MCF 10A (cell line): ENCODE measurements around the gene SNRNP70. TPM values are rescaled to one million over a fixed set of nuclear protein-coding genes. Genes with fewer than 3 reads are reported as not detected.
A peak's percentile ranks its signal among the peaks of the same experiment; 100 is the strongest.

Source experiments
- BruUV-seq: library from RNA; stranded (reverse); fragments of 400-500 nt; replicated peaks from 2 replicates; lab custom pipeline; 2021; lab: Mats Ljungman, UMichigan
- CTCF ChIA-PET: fragments of 300-600 bp; sonication (Branson Sonifier 250); formaldehyde crosslinking; extraction: SDS; loops from one replicate; lab custom pipeline; 2021; ENCODE audit warnings: antibody characterized with exemption, inconsistent platforms; lab: Yijun Ruan, JAX
- POLR2A ChIA-PET: fragments of 300-600, 350-650 bp; sonication (Branson Sonifier 250); formaldehyde crosslinking; extraction: SDS; loops from one replicate; lab custom pipeline; 2020; ENCODE audit warnings: antibody characterized with exemption, inconsistent platforms; lab: Yijun Ruan, JAX
- DNase-seq: peaks from one replicate; pipeline ENCODE4 v3.0.0-alpha.2; 2018; ENCODE audit not compliant: unreplicated experiment
- H3K27ac Mint-ChIP-seq: one replicate; pipeline ENCODE4 v1.8.0; 2022; ENCODE audit warnings: mild to moderate bottlenecking, low read depth, mixed read lengths; ENCODE audit not compliant: unreplicated experiment
- H3K27me3 Mint-ChIP-seq: one replicate; pipeline ENCODE4 v1.8.0; 2022; ENCODE audit warnings: mixed read lengths; ENCODE audit not compliant: insufficient read depth, unreplicated experiment
- H3K36me3 Mint-ChIP-seq: one replicate; pipeline ENCODE4 v1.8.0; 2022; ENCODE audit warnings: mild to moderate bottlenecking, moderate library complexity, mixed read lengths; ENCODE audit not compliant: insufficient read depth, unreplicated experiment
- H3K4me1 Mint-ChIP-seq: one replicate; pipeline ENCODE4 v1.8.0; 2022; ENCODE audit warnings: mixed read lengths; ENCODE audit not compliant: insufficient read depth, unreplicated experiment
- H3K4me3 Mint-ChIP-seq: one replicate; pipeline ENCODE4 v1.8.0; 2022; ENCODE audit warnings: mild to moderate bottlenecking, moderate library complexity, mixed read lengths; ENCODE audit not compliant: unreplicated experiment
- H3K9me3 Mint-ChIP-seq: one replicate; pipeline ENCODE4 v1.8.0; 2022; ENCODE audit warnings: mixed read lengths; ENCODE audit not compliant: unreplicated experiment
- CTCF ChIP-seq: fragments of 200-600 bp; IDR thresholded peaks from one replicate; pipeline ENCODE4 v1.8.0; 2022; ENCODE audit warnings: antibody characterized with exemption, mild to moderate bottlenecking; ENCODE audit not compliant: unreplicated experiment
- intact Hi-C: fragments of 100-400 bp; cut with micrococcal nuclease; formaldehyde crosslinking; loops from 2 replicates; pipeline ENCODE4 v1.14.1; 2022
- total RNA-seq: library from RNA; stranded (reverse); gene quantifications from 2 replicates; pipeline ENCODE4 v1.2.3, GENCODE V29; 2022

SNRNP70 gene
- total RNA-seq, 1 experiment from 2014 or later = 199 TPM

GRCh38 chr19:49155820-49156346, 70.6 kb downstream of the SNRNP70 start:
- ChIA-PET POLR2A (no interaction called here), CTCF (no interaction called here)
- Mint-ChIP-seq H3K27me3 (no peaks in the 10 kb centered on the region), H3K36me3 (no peaks in the 10 kb centered on the region), H3K4me1 (peaks cover 12% of the 10 kb centered on the region), H3K9me3 (peaks cover 17% of the 10 kb centered on the region), H3K27ac (no peak overlapping the region), H3K4me3 (no peak overlapping the region)
- no TSS peak for BruUV-seq
- no peak for TF ChIP-seq CTCF
- intact Hi-C loops = loop anchor here (5.0 kb wide), 1 partner anchor 41 kb away; no protein-coding TSS in a partner anchor
- no peak for DNase-seq

- peaks cover 7% of the 10 kb centered on the region for H3K4me1 Mint-ChIP-seq
- peak within 1 kb of the TSS; percentile 36 for H3K27ac Mint-ChIP-seq
- H3K27me3 Mint-ChIP-seq = no peaks in the 10 kb centered on the region
- ChIA-PET CTCF (interaction anchor here (0.9 to 1.6 kb wide), 3 partner anchors 40 to 42 kb away, joined by 3 read pairs; no protein-coding TSS in a partner anchor), POLR2A (interaction anchor here (0.7 to 1.7 kb wide), 4 partner anchors 8 to 294 kb away, joined by 3 to 8 read pairs (median 4); partner anchors contain the start of gene LIN7B)
- intact Hi-C loops = loop anchor here (5.0 kb wide), 1 partner anchor 40 kb away; no protein-coding TSS in a partner anchor
- peaks cover 17% of the 10 kb centered on the region for H3K9me3 Mint-ChIP-seq
- no peaks in the 10 kb centered on the region for H3K36me3 Mint-ChIP-seq
- no TSS peak for BruUV-seq
- peak; percentile 88 for DNase-seq
- TF ChIP-seq CTCF = no peak
- H3K4me3 Mint-ChIP-seq = peak within 1 kb of the TSS; percentile 82
Measured at GRCh38 chr19:49157445-49158224, 72.4 kb downstream of the SNRNP70 start, which contains the start of gene TRPM4. Gene TRPM4 (plus strand): TSS chr19:49157792. CDS start chr19:49157867, 75 bp downstream.

Other genes with a start within 250 kb of the SNRNP70 start
- 0.26 and 0.32 TPM in 2 replicates for gene HSD17B14, start 249.0 kb upstream of the SNRNP70 start, total RNA-seq
- 10.1 and 11.9 TPM in 2 replicates for gene PLEKHA4, start 216.8 kb upstream of the SNRNP70 start, total RNA-seq
- 207 and 248 TPM in 2 replicates for gene PPP1R15A, start 213.0 kb upstream of the SNRNP70 start, total RNA-seq
- not detected in 2 replicates for gene TULP2, start 186.7 kb upstream of the SNRNP70 start, total RNA-seq
- 61.4 and 76.8 TPM in 2 replicates for gene NUCB1, start 185.1 kb upstream of the SNRNP70 start, total RNA-seq
- not detected in 2 replicates for gene DHDH, start 151.8 kb upstream of the SNRNP70 start, total RNA-seq
- 130 and 152 TPM in 2 replicates for gene BAX, start 130.6 kb upstream of the SNRNP70 start, total RNA-seq
- 275 and 390 TPM in 2 replicates for gene FTL, start 120.1 kb upstream of the SNRNP70 start, total RNA-seq
- 29.7 and 42.7 TPM in 2 replicates for gene GYS1, start 92.1 kb upstream of the SNRNP70 start, total RNA-seq
- 126 and 156 TPM in 2 replicates for gene RUVBL2, start 91.6 kb upstream of the SNRNP70 start, total RNA-seq
- not detected in 2 replicates for gene LHB, start 68.4 kb upstream of the SNRNP70 start, total RNA-seq
- gene CGB3, start 61.1 kb upstream of the SNRNP70 start, total RNA-seq = not detected in 2 replicates
- gene CGB2, start 53.6 kb upstream of the SNRNP70 start, total RNA-seq = not detected in 2 replicates
- not detected in 2 replicates for gene CGB1, start 48.6 kb upstream of the SNRNP70 start, total RNA-seq
- gene CGB5, start 41.6 kb upstream of the SNRNP70 start, total RNA-seq = not detected in 2 replicates
- gene CGB8, start 36.3 kb upstream of the SNRNP70 start, total RNA-seq = 1.3 TPM in 1 of 2 replicates, not detected in the other
- 2.3 and 2.5 TPM in 2 replicates for gene CGB7, start 27.7 kb upstream of the SNRNP70 start, total RNA-seq
- gene NTF4, start 20.6 kb upstream of the SNRNP70 start, total RNA-seq = 6.0 and 7.8 TPM in 2 replicates
- not detected in 2 replicates for gene KCNA7, start 12.8 kb upstream of the SNRNP70 start, total RNA-seq
- 2.6 and 3.2 TPM in 2 replicates for gene LIN7B, start 28.9 kb downstream of the SNRNP70 start, total RNA-seq
- 2.4 and 3.2 TPM in 2 replicates for gene C19orf73, start 33.7 kb downstream of the SNRNP70 start, total RNA-seq
- 6.7 and 8.0 TPM in 2 replicates for gene PPFIA3, start 34.1 kb downstream of the SNRNP70 start, total RNA-seq
- gene HRC, start 69.9 kb downstream of the SNRNP70 start, total RNA-seq = not detected in 2 replicates
- 21.2 and 21.4 TPM in 2 replicates for gene TRPM4, start 72.3 kb downstream of the SNRNP70 start, total RNA-seq
- 0.39 TPM in 1 of 2 replicates, not detected in the other for gene SLC6A16, start 239.7 kb downstream of the SNRNP70 start, total RNA-seq
- gene CD37, start 250.0 kb downstream of the SNRNP70 start, total RNA-seq = not detected in 2 replicates